Measurements from ENCODE around the gene SH3PXD2A. TPM values are rescaled to one million over a fixed set of nuclear protein-coding genes. Genes with fewer than 3 reads are reported as not detected.

SH3PXD2A gene
- total and polyA plus RNA-seq, 9 donors = 33.2 to 95.0 (median 73.9) TPM

GRCh38 chr10:103859161-103860086 lies 4.0 kb upstream of the SH3PXD2A start:
- peak; percentile 85 for DNase-seq
- WGBS (ENCODE audit: insufficient coverage) = 47% methylated on average over 7 of the region's 15 CpGs
- H3K27me3 ChIP-seq (ENCODE audit: control insufficient read depth, insufficient read depth, low read length) = no peaks in the 10 kb centered on the region
- H3K36me3 ChIP-seq (ENCODE audit: control insufficient read depth, insufficient read depth, low read length) = no peaks in the 10 kb centered on the region
- peaks cover 21% of the 10 kb centered on the region for H3K4me1 ChIP-seq (ENCODE audit: control insufficient read depth, insufficient read depth, low read length)
- H3K27ac ChIP-seq (ENCODE audit: low read length) = no peak overlapping the region
- no peak overlapping the region for H3K4me3 ChIP-seq (ENCODE audit: low read length)
- H3K9me3 ChIP-seq (replicated peaks; ENCODE audit: control insufficient read depth, low read depth, low read length) = peaks cover under 1% of the 10 kb centered on the region

- H3K4me3 ChIP-seq (ENCODE audit: low read length) = no peak overlapping the region
- no peak for DNase-seq
- H3K27ac ChIP-seq (ENCODE audit: low read length) = no peak overlapping the region
- H3K27me3 ChIP-seq (ENCODE audit: control insufficient read depth, insufficient read depth, low read length) = no peaks in the 10 kb centered on the region
- H3K9me3 ChIP-seq (replicated peaks; ENCODE audit: control insufficient read depth, low read depth, low read length) = no peaks in the 10 kb centered on the region
- WGBS (ENCODE audit: insufficient coverage) = 82% methylated on average over 5 of the region's 5 CpGs
- no peaks in the 10 kb centered on the region for H3K36me3 ChIP-seq (ENCODE audit: control insufficient read depth, insufficient read depth, low read length)
- peaks cover 32% of the 10 kb centered on the region for H3K4me1 ChIP-seq (ENCODE audit: control insufficient read depth, insufficient read depth, low read length)
Observed at GRCh38 chr10:103858360-103858759, 3.0 kb upstream of the SH3PXD2A start.

- no peaks in the 10 kb centered on the region for H3K27me3 ChIP-seq (ENCODE audit: control insufficient read depth, insufficient read depth, low read length)
- peaks cover 47% of the 10 kb centered on the region for H3K4me1 ChIP-seq (ENCODE audit: control insufficient read depth, insufficient read depth, low read length)
- DNase-seq = no peak
- WGBS (ENCODE audit: insufficient coverage) = 73% methylated on average over 2 of the region's 5 CpGs
- peaks cover 3% of the 10 kb centered on the region for H3K36me3 ChIP-seq (ENCODE audit: control insufficient read depth, insufficient read depth, low read length)
- H3K27ac ChIP-seq (ENCODE audit: low read length) = no peak overlapping the region
- H3K9me3 ChIP-seq (replicated peaks; ENCODE audit: control insufficient read depth, low read depth, low read length) = no peaks in the 10 kb centered on the region
- H3K4me3 ChIP-seq (ENCODE audit: low read length) = no peak overlapping the region
Observed at GRCh38 chr10:103856797-103857170, 1.4 kb upstream of the SH3PXD2A start.

GRCh38 chr10:103855852-103856796 lies 748 bp upstream of the SH3PXD2A start:
- H3K4me1 ChIP-seq (ENCODE audit: control insufficient read depth, insufficient read depth, low read length) = peaks cover 51% of the 10 kb centered on the region
- H3K27ac ChIP-seq (ENCODE audit: low read length) = no peak overlapping the region
- no peaks in the 10 kb centered on the region for H3K9me3 ChIP-seq (replicated peaks; ENCODE audit: control insufficient read depth, low read depth, low read length)

GRCh38 chr10:103854686-103855391 lies 537 bp downstream of the SH3PXD2A start:
- H3K27me3 ChIP-seq (ENCODE audit: control insufficient read depth, insufficient read depth, low read length) = no peaks in the 10 kb centered on the region
- peak overlapping the region; percentile 90 for H3K27ac ChIP-seq (ENCODE audit: low read length)
- H3K9me3 ChIP-seq (replicated peaks; ENCODE audit: control insufficient read depth, low read depth, low read length) = no peaks in the 10 kb centered on the region
- H3K4me3 ChIP-seq (ENCODE audit: low read length) = peak overlapping the region; percentile 85
- peaks cover 10% of the 10 kb centered on the region for H3K36me3 ChIP-seq (ENCODE audit: control insufficient read depth, insufficient read depth, low read length)
- peaks cover 62% of the 10 kb centered on the region for H3K4me1 ChIP-seq (ENCODE audit: control insufficient read depth, insufficient read depth, low read length)
- 1% methylated on average over 40 of the region's 53 CpGs for WGBS (ENCODE audit: insufficient coverage)
- DNase-seq = peak; percentile 80

More at GRCh38 chr10:103855852-103856796, 748 bp upstream of the SH3PXD2A start:
- H3K36me3 ChIP-seq (ENCODE audit: control insufficient read depth, insufficient read depth, low read length) = peaks cover 6% of the 10 kb centered on the region
- H3K4me3 ChIP-seq (ENCODE audit: low read length) = peak overlapping the region; percentile 85
- no peaks in the 10 kb centered on the region for H3K27me3 ChIP-seq (ENCODE audit: control insufficient read depth, insufficient read depth, low read length)
- 6% methylated on average over 19 of the region's 34 CpGs for WGBS (ENCODE audit: insufficient coverage)
- no peak for DNase-seq

- H3K27ac ChIP-seq (ENCODE audit: low read length) = peak overlapping the region; percentile 90
- 0% methylated on average over 2 of the region's 13 CpGs for WGBS (ENCODE audit: insufficient coverage)
- peaks cover 63% of the 10 kb centered on the region for H3K4me1 ChIP-seq (ENCODE audit: control insufficient read depth, insufficient read depth, low read length)
- peak overlapping the region; percentile 85 for H3K4me3 ChIP-seq (ENCODE audit: low read length)
- DNase-seq = peak; percentile 73
- H3K27me3 ChIP-seq (ENCODE audit: control insufficient read depth, insufficient read depth, low read length) = no peaks in the 10 kb centered on the region
- peaks cover 10% of the 10 kb centered on the region for H3K36me3 ChIP-seq (ENCODE audit: control insufficient read depth, insufficient read depth, low read length)
- H3K9me3 ChIP-seq (replicated peaks; ENCODE audit: control insufficient read depth, low read depth, low read length) = no peaks in the 10 kb centered on the region
Observed at GRCh38 chr10:103854265-103854685, 1.1 kb downstream of the SH3PXD2A start.

- Histone ChIP-seq H3K9me3 (replicated peaks; ENCODE audit: control insufficient read depth, low read depth, low read length) (no peaks in the 10 kb centered on the region), H3K27ac (ENCODE audit: low read length) (peak overlapping the region; percentile 90), H3K4me3 (ENCODE audit: low read length) (peak overlapping the region; percentile 85), H3K27me3 (ENCODE audit: control insufficient read depth, insufficient read depth, low read length) (no peaks in the 10 kb centered on the region), H3K36me3 (ENCODE audit: control insufficient read depth, insufficient read depth, low read length) (peaks cover 10% of the 10 kb centered on the region), H3K4me1 (ENCODE audit: control insufficient read depth, insufficient read depth, low read length) (peaks cover 63% of the 10 kb centered on the region)
- WGBS (ENCODE audit: insufficient coverage) = 39% methylated on average over 8 of the region's 9 CpGs
- DNase-seq = no peak
Observed at GRCh38 chr10:103853428-103854264, 1.7 kb downstream of the SH3PXD2A start.

GRCh38 chr10:103852856-103853255 lies 2.5 kb downstream of the SH3PXD2A start:
- peak overlapping the region; percentile 90 for H3K27ac ChIP-seq (ENCODE audit: low read length)

GRCh38 chr10:103852189-103852711 lies 3.1 kb downstream of the SH3PXD2A start:
- Histone ChIP-seq H3K4me1 (ENCODE audit: control insufficient read depth, insufficient read depth, low read length) (peaks cover 63% of the 10 kb centered on the region), H3K4me3 (ENCODE audit: low read length) (no peak overlapping the region), H3K27me3 (ENCODE audit: control insufficient read depth, insufficient read depth, low read length) (no peaks in the 10 kb centered on the region), H3K27ac (ENCODE audit: low read length) (peak overlapping the region; percentile 65), H3K36me3 (ENCODE audit: control insufficient read depth, insufficient read depth, low read length) (peaks cover 10% of the 10 kb centered on the region), H3K9me3 (replicated peaks; ENCODE audit: control insufficient read depth, low read depth, low read length) (no peaks in the 10 kb centered on the region)
- 20% methylated on average over 5 of the region's 11 CpGs for WGBS (ENCODE audit: insufficient coverage)
- DNase-seq = peak; percentile 63

More at GRCh38 chr10:103852856-103853255, 2.5 kb downstream of the SH3PXD2A start:
- no peaks in the 10 kb centered on the region for H3K27me3 ChIP-seq (ENCODE audit: control insufficient read depth, insufficient read depth, low read length)
- DNase-seq = peak; percentile 76
- 17% methylated on average over 2 of the region's 7 CpGs for WGBS (ENCODE audit: insufficient coverage)
- H3K4me1 ChIP-seq (ENCODE audit: control insufficient read depth, insufficient read depth, low read length) = peaks cover 63% of the 10 kb centered on the region
- H3K4me3 ChIP-seq (ENCODE audit: low read length) = no peak overlapping the region
- H3K36me3 ChIP-seq (ENCODE audit: control insufficient read depth, insufficient read depth, low read length) = peaks cover 10% of the 10 kb centered on the region
- no peaks in the 10 kb centered on the region for H3K9me3 ChIP-seq (replicated peaks; ENCODE audit: control insufficient read depth, low read depth, low read length)

All from muscle of leg (tissue), 11 donors.